ENCODE measurements around the gene FRMPD1.

Gene FRMPD1

DNA sequence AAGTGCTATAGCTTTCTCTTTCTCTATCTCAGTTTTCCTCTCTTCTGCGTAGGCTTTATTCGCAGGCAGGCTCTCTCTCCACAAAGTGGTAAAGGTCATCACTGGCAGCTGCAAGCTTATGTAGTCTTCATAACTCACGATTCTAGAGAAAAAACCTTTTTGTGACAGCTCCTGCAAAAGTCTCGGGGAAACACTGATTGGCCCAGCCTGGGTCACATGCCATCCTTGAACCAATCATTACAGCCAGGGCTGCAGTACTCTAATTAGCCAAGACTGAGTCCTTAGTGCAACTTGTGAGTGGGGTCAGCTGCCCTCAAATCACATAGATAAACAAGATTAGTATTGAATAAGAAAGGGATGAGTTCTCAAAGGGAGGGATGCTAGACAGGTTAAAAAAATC is 18.3 kb upstream of the FRMPD1 start:
- no peak for DNase-seq

DNA sequence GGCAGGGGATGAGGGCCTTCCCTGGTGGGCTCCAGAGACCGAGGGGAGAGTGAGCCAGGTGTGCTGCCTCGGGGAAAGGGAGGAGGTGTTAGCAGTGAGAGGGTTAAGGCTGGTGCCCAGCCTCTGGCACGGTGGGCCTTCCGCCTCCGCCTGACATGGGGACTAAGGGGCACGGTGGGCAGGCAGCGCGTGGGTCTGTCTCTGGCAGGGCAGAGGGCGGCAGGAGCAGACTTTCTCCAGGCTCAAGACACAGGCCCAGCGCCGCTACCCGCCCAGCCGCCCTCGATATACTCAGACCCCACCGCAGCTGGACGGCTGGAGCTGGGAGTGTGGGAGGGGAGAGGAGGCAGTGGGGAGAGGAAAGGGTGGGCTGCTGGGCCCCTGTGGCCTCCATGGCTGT is 14.9 kb upstream of the FRMPD1 start:
- DNase-seq: no peak

GRCh38 chr9:37636511-37637448 is 14.0 kb upstream of the FRMPD1 start:
- no peak for DNase-seq

DNA sequence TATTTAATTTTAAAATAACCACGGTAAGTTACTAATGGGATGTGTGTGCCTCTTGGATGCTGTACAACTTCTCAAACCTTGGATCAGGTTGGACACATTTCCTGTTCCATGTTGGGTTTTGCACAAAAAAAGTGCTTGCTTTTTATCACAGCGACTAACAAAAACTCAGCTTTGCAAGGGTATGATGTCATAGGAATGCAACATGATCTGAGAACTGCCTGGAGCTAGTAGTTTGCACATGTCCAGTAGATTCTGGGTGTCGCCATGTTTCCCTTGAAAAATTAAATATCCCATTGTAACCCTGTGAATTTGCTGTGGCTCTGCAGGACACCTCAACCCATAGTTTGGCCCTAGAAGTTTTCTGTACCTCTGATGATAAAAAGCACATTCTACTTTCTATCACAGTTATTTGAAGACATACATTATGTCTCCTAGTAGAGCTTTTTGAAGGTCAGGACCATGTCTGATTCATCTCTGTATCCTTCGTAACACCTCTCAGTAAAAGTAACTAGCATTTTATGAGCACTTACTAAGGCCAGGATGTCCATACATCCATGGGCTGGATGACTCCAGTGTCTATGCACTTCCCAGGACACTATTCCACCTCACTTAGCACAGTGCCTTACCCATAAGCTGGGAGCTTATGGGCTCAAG is 11.5 kb upstream of the FRMPD1 start:
- no peak for DNase-seq

GRCh38 chr9:37639841-37640240 is 10.9 kb upstream of the FRMPD1 start:
- DNase-seq: no peak

DNA sequence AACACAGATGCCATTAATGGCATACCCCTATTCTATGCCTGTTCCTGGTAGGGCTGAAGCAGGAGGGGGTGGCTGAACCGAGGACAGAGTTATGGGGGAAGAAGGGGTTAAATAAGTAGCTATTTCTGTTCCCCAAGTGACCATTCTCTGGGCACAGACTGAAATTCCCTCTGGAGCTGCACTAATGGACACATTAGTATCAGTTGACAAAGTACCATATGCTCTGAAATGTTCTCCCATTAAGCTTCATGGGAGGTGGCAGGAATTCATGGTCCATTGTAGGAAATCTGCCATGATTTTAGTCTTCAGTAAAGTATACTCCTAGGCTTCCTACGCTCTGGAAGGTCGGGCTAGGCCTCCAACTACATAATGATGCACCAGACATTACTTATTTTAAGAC is 10.5 kb upstream of the FRMPD1 start:
- DNase-seq: no peak

- DNase-seq: no peak
These were observed 9.4 kb upstream of the FRMPD1 start for GRCh38 chr9:37641331-37641730.

GRCh38 chr9:37643214-37643613 is 7.5 kb upstream of the FRMPD1 start:
- DNase-seq: no peak

- DNase-seq: no peak
These were observed 4.7 kb upstream of the FRMPD1 start for GRCh38 chr9:37645903-37646506.

DNA sequence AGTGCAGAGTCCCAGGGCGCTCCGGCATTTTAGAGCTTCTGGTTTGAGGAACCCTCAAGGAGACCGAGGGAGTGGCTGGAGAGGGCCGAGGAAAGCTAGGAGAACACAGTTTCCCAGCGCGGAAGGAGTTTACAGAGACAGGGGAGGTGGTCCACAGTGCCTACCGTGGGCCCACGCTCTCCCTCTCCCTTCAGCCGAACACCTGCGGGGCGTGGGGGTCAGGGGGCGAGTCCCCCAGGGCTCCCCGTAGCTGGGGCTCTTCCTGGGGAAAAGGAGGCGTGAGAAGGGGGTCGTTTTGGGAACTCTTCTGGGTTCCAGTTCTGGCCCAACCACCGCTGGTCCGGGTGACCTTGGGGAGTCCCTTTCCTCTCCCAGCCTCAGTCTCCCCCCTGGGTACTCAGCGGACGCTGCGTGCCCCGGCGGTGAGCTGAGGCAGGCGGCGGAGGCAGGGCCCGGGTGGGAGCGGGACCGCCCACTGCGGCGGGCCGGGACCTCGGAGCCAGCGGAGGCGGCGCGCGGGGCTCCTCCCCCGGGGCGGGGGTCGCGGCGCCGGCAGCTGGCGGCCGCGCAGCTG is 368 bp upstream of the FRMPD1 start:
- no peak for DNase-seq

GRCh38 chr9:37652261-37652660 is 1.5 kb downstream of the FRMPD1 start:
- no peak for DNase-seq

- DNase-seq: no peak
These were observed 2.6 kb downstream of the FRMPD1 start for GRCh38 chr9:37653385-37653784.

GRCh38 chr9:37656936-37657335 is 6.2 kb downstream of the FRMPD1 start:
- DNase-seq: no peak

GRCh38 chr9:37660691-37661090 is 9.9 kb downstream of the FRMPD1 start:
- no peak for DNase-seq

GRCh38 chr9:37663926-37664325 is 13.2 kb downstream of the FRMPD1 start:
- no peak for DNase-seq

GRCh38 chr9:37667706-37668105 is 17.0 kb downstream of the FRMPD1 start:
- DNase-seq: no peak

GRCh38 chr9:37668116-37668601 is 17.4 kb downstream of the FRMPD1 start:
- no peak for DNase-seq

DNA sequence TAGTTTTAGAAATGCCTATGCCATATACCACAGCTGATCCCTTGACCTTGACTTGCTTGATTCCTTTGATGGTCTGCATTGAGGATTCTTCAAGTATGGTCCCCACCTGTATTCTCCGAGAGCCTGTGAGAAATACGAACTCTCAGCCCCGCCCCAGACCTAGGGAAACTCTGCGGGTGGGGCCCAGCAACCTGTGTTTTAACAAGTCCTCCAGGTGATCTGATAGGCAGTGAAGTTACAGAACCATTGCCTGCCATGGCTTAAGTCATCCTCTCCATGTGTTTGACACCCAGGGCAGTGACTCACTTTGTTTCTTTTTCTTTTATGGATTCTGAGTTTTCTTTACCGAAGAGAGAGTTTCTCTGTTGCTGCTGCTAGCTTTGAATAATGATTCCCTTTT is 18.5 kb downstream of the FRMPD1 start:
- no peak for DNase-seq

GRCh38 chr9:37675661-37676060 is 24.9 kb downstream of the FRMPD1 start:
- no peak for DNase-seq

GRCh38 chr9:37676411-37676830 is 25.7 kb downstream of the FRMPD1 start:
- DNase-seq: peak; percentile 64

GRCh38 chr9:37677435-37677834 is 26.7 kb downstream of the FRMPD1 start:
- DNase-seq: no peak

GRCh38 chr9:37678789-37679273 is 28.1 kb downstream of the FRMPD1 start:
- no peak for DNase-seq
